Neural progenitor cell (in vitro differentiated cells): ENCODE results near the gene DEFB129.

ENCODE experiments used
- EZH2 ChIP-seq: fragments of 200-600 bp; sonication (generic); IDR thresholded peaks from 2 replicates; pipeline ENCODE4 v1.6.1; 2017; ENCODE audit warnings: antibody characterized with exemption, mild to moderate bottlenecking, moderate library complexity
- EZH2phosphoT487 ChIP-seq: fragments of 200-600 bp; sonication (generic); IDR thresholded peaks from 2 replicates; pipeline ENCODE4 v1.6.1; 2017; ENCODE audit warnings: antibody characterized with exemption
- TF ChIP-seq, protein P1 (sequence below): fragments of 200-600 bp; sonication (generic); IDR thresholded peaks from 2 replicates; pipeline ENCODE4 v1.5.1; 2017; ENCODE audit warnings: antibody characterized with exemption, mild to moderate bottlenecking

DNA sequence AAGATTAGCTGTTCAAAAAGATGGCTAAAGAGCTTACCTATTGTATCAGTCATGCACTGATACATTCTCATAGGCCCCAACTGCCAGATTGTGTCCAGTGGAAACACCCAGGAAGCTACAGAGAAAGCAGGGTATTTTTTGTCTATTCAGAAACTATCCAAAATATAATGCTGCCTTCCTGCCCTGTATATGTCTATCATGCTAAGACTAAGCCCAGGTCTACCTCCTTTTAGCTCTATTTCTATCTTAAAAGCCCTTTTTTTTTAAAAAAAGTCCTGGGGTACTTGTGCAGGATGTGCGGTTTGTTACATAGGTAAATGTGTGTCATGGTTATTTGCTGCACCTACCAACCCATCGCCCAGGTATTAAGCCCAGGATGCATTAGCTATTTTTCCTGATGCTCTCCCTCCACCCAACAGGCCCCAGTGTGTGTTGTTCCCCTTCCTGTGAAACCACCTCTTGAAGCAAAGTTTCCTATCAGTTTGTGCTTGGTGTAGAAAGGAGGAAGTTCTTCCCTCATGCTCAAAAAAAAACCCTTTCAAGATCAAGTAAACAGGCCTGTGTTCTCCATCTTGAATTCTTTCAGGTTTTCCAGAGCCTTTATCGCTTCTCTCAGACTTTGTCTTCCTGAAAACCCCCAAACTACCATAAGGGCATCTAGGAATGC, 514 bp downstream of the DEFB129 start:
- TF ChIP-seq, protein P1, sequence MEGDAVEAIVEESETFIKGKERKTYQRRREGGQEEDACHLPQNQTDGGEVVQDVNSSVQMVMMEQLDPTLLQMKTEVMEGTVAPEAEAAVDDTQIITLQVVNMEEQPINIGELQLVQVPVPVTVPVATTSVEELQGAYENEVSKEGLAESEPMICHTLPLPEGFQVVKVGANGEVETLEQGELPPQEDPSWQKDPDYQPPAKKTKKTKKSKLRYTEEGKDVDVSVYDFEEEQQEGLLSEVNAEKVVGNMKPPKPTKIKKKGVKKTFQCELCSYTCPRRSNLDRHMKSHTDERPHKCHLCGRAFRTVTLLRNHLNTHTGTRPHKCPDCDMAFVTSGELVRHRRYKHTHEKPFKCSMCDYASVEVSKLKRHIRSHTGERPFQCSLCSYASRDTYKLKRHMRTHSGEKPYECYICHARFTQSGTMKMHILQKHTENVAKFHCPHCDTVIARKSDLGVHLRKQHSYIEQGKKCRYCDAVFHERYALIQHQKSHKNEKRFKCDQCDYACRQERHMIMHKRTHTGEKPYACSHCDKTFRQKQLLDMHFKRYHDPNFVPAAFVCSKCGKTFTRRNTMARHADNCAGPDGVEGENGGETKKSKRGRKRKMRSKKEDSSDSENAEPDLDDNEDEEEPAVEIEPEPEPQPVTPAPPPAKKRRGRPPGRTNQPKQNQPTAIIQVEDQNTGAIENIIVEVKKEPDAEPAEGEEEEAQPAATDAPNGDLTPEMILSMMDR = no peak
- TF ChIP-seq EZH2 = no peak
- no peak for TF ChIP-seq EZH2phosphoT487
